ENCODE data around the gene GJD2. TPM values are rescaled to one million over a fixed set of nuclear protein-coding genes. Genes with fewer than 3 reads are reported as not detected.

The GJD2 gene
- total RNA-seq, 4 donors from 2014 or later, result not detected

DNA sequence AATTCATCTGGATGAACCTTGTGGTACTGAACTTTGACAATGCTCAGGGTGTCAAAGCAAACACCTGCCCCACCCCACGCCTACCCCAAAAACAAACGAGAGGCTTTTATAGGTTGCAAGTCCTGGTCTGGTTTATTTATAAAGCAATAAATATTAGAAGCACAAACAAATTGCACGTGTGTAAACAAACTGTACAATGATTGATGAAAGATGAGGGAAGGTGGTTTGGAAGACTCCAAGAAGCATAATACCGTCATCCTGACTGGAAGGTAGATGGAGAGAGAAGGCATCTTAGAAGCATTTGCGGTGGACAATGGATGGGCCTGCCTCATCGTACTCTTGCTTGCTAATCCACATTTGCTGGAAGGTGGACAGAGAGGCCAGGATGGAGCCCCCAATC is 35.3 kb upstream of the GJD2 start:
- Histone ChIP-seq H3K9me3 (no peaks in the 10 kb centered on the region), H3K4me1 (no peaks in the 10 kb centered on the region), H3K36me3 (no peaks in the 10 kb centered on the region), H3K27me3 (peaks cover 12% of the 10 kb centered on the region), H3K4me3 (no peak overlapping the region), H3K27ac (no peak overlapping the region)
- 56 to 60% methylated on average over 6 of the region's 6 CpGs for WGBS, 2 donors (ENCODE audit: low coverage in 1 of 2)
- intact Hi-C loops (cut with DNase I; ENCODE audit: low total_unique reads), result no loop called here
- in situ Hi-C loops (cut with MboI; ENCODE audit: low pct_ligation_motif_present in 1 of 4, low pct_unique_long_range_greater_than_20kb in 1 of 4, low sequenced_read_pairs in 3 of 4), result no loop called here
- DNase-seq, result no peak
- no peak for TF ChIP-seq POLR2A (IDR thresholded peaks at IDR 0.05)
- TF ChIP-seq POLR2AphosphoS5 (IDR thresholded peaks at IDR 0.05), result no peak
- no peak for TF ChIP-seq EP300 (IDR thresholded peaks at IDR 0.05; ENCODE audit: low read depth)
- TF ChIP-seq, protein P1, sequence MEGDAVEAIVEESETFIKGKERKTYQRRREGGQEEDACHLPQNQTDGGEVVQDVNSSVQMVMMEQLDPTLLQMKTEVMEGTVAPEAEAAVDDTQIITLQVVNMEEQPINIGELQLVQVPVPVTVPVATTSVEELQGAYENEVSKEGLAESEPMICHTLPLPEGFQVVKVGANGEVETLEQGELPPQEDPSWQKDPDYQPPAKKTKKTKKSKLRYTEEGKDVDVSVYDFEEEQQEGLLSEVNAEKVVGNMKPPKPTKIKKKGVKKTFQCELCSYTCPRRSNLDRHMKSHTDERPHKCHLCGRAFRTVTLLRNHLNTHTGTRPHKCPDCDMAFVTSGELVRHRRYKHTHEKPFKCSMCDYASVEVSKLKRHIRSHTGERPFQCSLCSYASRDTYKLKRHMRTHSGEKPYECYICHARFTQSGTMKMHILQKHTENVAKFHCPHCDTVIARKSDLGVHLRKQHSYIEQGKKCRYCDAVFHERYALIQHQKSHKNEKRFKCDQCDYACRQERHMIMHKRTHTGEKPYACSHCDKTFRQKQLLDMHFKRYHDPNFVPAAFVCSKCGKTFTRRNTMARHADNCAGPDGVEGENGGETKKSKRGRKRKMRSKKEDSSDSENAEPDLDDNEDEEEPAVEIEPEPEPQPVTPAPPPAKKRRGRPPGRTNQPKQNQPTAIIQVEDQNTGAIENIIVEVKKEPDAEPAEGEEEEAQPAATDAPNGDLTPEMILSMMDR (IDR thresholded peaks at IDR 0.05), result no peak

DNA sequence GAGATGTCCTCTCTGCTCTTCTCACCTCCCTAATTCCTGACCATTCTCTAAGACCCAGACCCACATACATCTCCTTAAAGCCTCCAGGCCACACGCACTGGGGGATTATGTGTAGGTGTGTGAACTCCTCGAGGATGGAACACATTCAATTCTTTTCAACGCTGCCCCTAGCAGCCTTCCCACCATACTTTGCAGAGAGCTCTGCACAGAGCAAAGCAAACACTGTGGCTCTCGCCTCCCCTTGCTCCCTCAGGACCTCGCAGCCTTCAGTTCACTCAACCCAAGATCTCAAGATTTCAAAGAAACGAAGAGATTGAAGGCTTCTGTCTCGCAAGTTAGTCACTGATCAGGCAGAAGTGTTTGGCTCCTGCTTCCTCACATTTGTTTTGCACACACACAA is 34.5 kb upstream of the GJD2 start:
- H3K27me3 ChIP-seq, result peaks cover 4% of the 10 kb centered on the region
- in situ Hi-C loops (cut with MboI; ENCODE audit: low pct_ligation_motif_present in 1 of 4, low pct_unique_long_range_greater_than_20kb in 1 of 4, low sequenced_read_pairs in 3 of 4), result no loop called here
- 40 to 75% methylated on average over 1 to 7 of the region's 7 CpGs for WGBS, 2 donors (ENCODE audit: low coverage in 1 of 2)
- no peaks in the 10 kb centered on the region for H3K9me3 ChIP-seq
- no peaks in the 10 kb centered on the region for H3K4me1 ChIP-seq
- intact Hi-C loops (cut with DNase I; ENCODE audit: low total_unique reads), result no loop called here
- H3K36me3 ChIP-seq, result no peaks in the 10 kb centered on the region
- no peak overlapping the region for H3K27ac ChIP-seq
- H3K4me3 ChIP-seq, result no peak overlapping the region
- TF ChIP-seq POLR2AphosphoS5 (IDR thresholded peaks at IDR 0.05) (no peak), POLR2A (IDR thresholded peaks at IDR 0.05) (no peak), EP300 (IDR thresholded peaks at IDR 0.05; ENCODE audit: low read depth) (no peak)
- TF ChIP-seq, protein P1 (IDR thresholded peaks at IDR 0.05), result no peak
- no peak for DNase-seq

DNA sequence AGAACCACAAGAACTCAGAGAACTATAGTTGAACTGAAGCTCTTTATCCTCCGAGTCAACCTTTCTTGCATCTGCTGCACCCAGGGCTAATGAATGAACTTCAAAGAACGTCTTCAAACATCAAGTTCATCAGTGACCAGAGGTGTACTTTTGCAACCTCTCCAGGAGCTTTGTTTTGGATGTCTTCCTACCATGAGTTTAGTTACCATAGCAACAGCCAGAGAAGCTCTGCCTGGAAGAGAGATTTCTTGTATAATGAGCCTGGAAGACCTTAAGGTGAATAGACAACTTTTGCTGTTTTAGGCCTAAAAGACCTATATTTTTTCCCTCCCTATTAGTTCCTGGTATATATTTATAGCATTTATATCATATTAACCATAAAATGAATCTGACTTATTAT is 31.4 kb upstream of the GJD2 start:
- H3K27ac ChIP-seq, result no peak overlapping the region
- no peaks in the 10 kb centered on the region for H3K4me1 ChIP-seq
- no peak for DNase-seq
- in situ Hi-C loops (cut with MboI; ENCODE audit: low pct_ligation_motif_present in 1 of 4, low pct_unique_long_range_greater_than_20kb in 1 of 4, low sequenced_read_pairs in 3 of 4), result no loop called here
- no peaks in the 10 kb centered on the region for H3K27me3 ChIP-seq
- no peak for TF ChIP-seq EP300 (IDR thresholded peaks at IDR 0.05; ENCODE audit: low read depth)
- TF ChIP-seq, protein P1 (IDR thresholded peaks at IDR 0.05), result no peak
- TF ChIP-seq POLR2A (IDR thresholded peaks at IDR 0.05), result no peak
- no peak for TF ChIP-seq POLR2AphosphoS5 (IDR thresholded peaks at IDR 0.05)
- no peak overlapping the region for H3K4me3 ChIP-seq
- H3K9me3 ChIP-seq, result no peaks in the 10 kb centered on the region
- WGBS, 2 donors (ENCODE audit: low coverage in 1 of 2), result 59 to 78% methylated on average over 2 of the region's 2 CpGs
- no peaks in the 10 kb centered on the region for H3K36me3 ChIP-seq
- intact Hi-C loops (cut with DNase I; ENCODE audit: low total_unique reads), result no loop called here

DNA sequence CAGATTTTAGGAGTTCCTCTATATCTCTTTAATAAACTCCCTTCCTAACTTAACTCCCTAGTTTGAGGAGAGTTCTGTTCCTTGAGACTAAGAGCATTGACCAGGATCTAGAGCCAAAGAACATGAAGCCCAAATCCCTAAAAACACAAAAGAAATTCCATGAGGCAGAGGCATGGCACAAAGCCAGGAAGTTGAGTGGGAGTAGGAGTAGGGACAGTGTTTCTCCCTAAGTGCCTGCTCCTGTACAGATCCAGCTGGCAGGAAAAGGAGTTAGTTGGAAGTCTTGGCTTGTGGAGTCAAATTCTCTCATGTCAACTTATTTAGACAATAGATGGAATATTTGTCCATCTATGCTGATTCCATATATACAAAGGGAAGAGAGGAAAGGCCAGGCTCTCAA is 29.2 kb upstream of the GJD2 start:
- intact Hi-C loops (cut with DNase I; ENCODE audit: low total_unique reads), result no loop called here
- no peaks in the 10 kb centered on the region for H3K9me3 ChIP-seq
- no peak overlapping the region for H3K4me3 ChIP-seq
- in situ Hi-C loops (cut with MboI; ENCODE audit: low pct_ligation_motif_present in 1 of 4, low pct_unique_long_range_greater_than_20kb in 1 of 4, low sequenced_read_pairs in 3 of 4), result no loop called here
- DNase-seq, result no peak
- H3K36me3 ChIP-seq, result no peaks in the 10 kb centered on the region
- no peak for TF ChIP-seq EP300 (IDR thresholded peaks at IDR 0.05; ENCODE audit: low read depth)
- TF ChIP-seq POLR2AphosphoS5 (IDR thresholded peaks at IDR 0.05), result no peak
- no peak for TF ChIP-seq POLR2A (IDR thresholded peaks at IDR 0.05)
- TF ChIP-seq, protein P1 (IDR thresholded peaks at IDR 0.05), result no peak
- no peaks in the 10 kb centered on the region for H3K27me3 ChIP-seq
- H3K27ac ChIP-seq, result no peak overlapping the region
- no peaks in the 10 kb centered on the region for H3K4me1 ChIP-seq
